Activated naive CD4-positive, alpha-beta T cell treated with anti-CD3 and anti-CD28 coated beads, Interleukin-2, amount 50 U/mL, for 72 hours (primary cell): ENCODE data around the gene MUC2. TPM values are rescaled to one million over a fixed set of nuclear protein-coding genes. Genes with fewer than 3 reads are reported as not detected.

Experiments
- ATAC-seq, 2 donors: fragments of 150-1000 bp; cut with Tn5 transposase; 2 replicates each; pipeline ENCODE4 v1.10.0; 2021; ENCODE audit warnings: mild to moderate bottlenecking in 2 of 2, moderate library complexity in 2 of 2
- DNase-seq, 2 donors: peaks; one replicate each; pipeline ENCODE4 v3.0.0; 2021 to 2022; ENCODE audit warnings: low spot score in 2 of 2
- H3K27ac Mint-ChIP-seq, 2 donors: one replicate each; pipeline ENCODE4 v1.8.0; 2022; ENCODE audit warnings: mild to moderate bottlenecking in 2 of 2, mixed read lengths in 2 of 2
- H3K36me3 Mint-ChIP-seq, 2 donors: one replicate each; pipeline ENCODE4 v1.8.0; 2022; ENCODE audit warnings: mixed read lengths in 2 of 2
- H3K9me3 Mint-ChIP-seq, 2 donors: one replicate each; pipeline ENCODE4 v1.8.0; 2022; ENCODE audit warnings: mixed read lengths in 2 of 2
- total RNA-seq, 2 donors: library from RNA; stranded (reverse); gene quantifications; one replicate each; pipeline ENCODE4 v1.2.3, GENCODE V29; 2022

Gene MUC2
- total RNA-seq, 2 donors from 2014 or later, result not detected

GRCh38 chr11:1087961-1088926 is 13.6 kb downstream of the MUC2 start:
- ATAC-seq, result no peak
- DNase-seq, result peak in 1 of 2 donors; percentile 30
- Mint-ChIP-seq H3K36me3 (no peaks in the 10 kb centered on the region), H3K9me3 (peaks cover 9 to 11% of the 10 kb centered on the region in 2 donors), H3K27ac (no peak overlapping the region)

DNA sequence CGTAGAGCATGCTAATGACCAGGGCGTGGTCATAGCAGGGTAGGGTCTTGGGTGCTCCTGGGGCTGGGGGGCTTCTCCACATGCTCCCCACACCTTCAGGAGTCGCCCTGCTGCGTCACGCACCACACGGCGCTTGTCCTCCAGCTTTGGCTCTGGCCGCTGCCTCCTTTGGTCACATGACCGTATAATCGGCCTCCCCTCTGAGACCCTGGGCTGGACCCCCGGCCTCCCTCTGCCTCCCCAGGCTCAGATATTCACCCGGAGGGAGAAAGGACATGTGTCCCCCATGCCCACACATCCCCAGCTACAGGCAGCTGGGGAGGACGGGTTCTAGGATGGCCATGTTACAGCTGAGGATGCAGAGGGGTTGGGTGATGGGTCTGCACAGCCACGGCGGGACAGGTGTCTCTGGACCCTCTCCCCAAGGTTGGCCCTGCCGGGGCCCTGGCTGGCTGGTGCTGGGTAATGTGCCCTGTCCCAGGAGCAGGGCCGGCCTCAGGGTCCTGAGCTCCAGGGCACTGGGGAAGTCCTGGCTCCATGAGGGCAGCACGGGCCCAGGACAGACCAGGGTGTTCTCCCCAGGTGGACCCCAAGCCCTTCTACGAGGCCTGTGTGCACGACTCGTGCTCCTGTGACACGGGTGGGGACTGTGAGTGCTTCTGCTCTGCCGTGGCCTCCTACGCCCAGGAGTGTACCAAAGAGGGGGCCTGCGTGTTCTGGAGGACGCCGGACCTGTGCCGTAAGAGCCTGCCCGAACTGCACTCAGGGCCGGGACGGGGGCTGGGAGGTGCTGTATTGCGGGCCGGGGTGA is 14.5 kb downstream of the MUC2 start:
- H3K27ac Mint-ChIP-seq, result no peak overlapping the region
- ATAC-seq, result no peak
- DNase-seq, result peak in 1 of 2 donors; percentile 25
- H3K9me3 Mint-ChIP-seq, result peaks cover 9 to 11% of the 10 kb centered on the region in 2 donors
- H3K36me3 Mint-ChIP-seq, result no peaks in the 10 kb centered on the region

DNA sequence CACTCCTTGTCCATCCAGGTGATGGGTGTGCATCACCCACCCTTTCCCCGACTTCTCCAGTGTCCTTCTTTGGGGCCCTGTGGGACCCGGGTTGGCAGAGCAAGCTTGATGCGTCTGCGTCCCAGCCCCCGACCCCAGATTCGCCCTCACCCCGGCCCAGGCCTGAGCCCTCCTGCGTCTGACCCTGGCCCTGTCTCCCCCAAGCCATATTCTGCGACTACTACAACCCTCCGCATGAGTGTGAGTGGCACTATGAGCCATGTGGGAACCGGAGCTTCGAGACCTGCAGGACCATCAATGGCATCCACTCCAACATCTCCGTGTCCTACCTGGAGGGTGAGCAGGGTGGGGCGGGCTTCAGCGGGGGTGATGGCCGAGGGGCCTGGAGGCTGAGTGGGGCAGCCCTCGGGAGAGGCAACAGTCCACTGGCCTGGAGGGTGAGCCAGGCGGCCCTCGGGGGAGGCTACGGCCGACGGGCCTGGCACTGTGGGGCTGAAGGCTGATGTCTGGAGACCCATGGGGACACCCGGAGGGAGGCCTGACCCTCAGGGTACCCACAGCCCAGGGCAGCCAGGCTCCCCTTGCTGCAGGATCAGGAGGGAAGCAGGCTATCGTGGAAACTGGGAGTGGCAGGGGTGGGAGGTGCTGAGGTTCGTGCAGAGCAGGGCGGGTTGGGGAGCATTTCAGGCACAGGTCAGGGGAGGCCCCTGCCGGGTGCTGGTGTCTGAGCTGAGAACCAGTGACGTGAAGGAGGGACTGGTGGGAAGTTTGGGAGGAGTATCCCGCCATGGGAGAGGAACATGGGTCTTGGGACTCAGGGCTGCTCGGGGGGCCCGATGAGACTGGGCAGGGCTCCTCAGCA is 15.3 kb downstream of the MUC2 start:
- peaks cover 11% of the 10 kb centered on the region in 2 donors for H3K9me3 Mint-ChIP-seq
- DNase-seq, result no peak
- no peaks in the 10 kb centered on the region for H3K36me3 Mint-ChIP-seq
- no peak overlapping the region for H3K27ac Mint-ChIP-seq
- no peak for ATAC-seq

GRCh38 chr11:1090600-1091331 is 16.1 kb downstream of the MUC2 start:
- DNase-seq (no peak), ATAC-seq (no peak)
- Mint-ChIP-seq H3K27ac (no peak overlapping the region), H3K9me3 (peaks cover 11 to 16% of the 10 kb centered on the region in 2 donors), H3K36me3 (no peaks in the 10 kb centered on the region)

- Mint-ChIP-seq H3K27ac (peak overlapping the region in 1 of 2 donors; percentile 34), H3K36me3 (no peaks in the 10 kb centered on the region), H3K9me3 (peaks cover 11 to 16% of the 10 kb centered on the region in 2 donors)
- no peak for ATAC-seq
- no peak for DNase-seq
Measured at GRCh38 chr11:1091332-1092083, 16.8 kb downstream of the MUC2 start.

DNA sequence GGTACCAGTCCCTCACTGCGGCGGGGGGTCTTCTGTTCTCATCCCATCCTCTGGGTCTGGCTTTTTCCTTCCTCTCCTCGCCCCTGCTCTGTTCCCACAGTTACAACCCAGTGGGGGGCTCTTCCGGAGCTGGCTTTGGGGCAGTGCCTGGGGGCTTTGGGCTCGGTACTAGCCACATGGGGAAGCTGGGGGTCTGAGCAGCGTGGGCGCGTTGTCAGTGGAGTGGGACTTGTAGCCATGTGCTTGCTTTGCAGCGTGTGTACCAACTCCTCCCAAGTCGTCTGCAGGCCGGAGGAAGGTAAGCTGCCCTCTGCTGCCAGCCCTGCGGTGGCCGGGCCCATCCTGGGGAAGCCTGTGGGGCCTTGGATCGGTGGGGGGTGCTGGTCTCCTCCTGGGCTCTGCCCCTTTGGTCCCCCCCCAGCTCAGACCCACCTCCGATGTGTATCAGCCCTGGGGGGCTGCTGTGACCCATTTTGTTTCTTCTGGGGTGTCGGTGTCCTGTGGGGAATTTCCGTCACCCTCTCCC is 17.5 kb downstream of the MUC2 start:
- ATAC-seq (no peak), DNase-seq (no peak)
- Mint-ChIP-seq H3K36me3 (no peaks in the 10 kb centered on the region), H3K9me3 (peaks cover 11 to 16% of the 10 kb centered on the region in 2 donors), H3K27ac (no peak overlapping the region)

GRCh38 chr11:1092919-1093318 is 18.2 kb downstream of the MUC2 start:
- ATAC-seq (no peak), DNase-seq (no peak)
- H3K27ac Mint-ChIP-seq, result no peak overlapping the region
- H3K9me3 Mint-ChIP-seq, result peaks cover 11 to 16% of the 10 kb centered on the region in 2 donors
- no peaks in the 10 kb centered on the region for H3K36me3 Mint-ChIP-seq

DNA sequence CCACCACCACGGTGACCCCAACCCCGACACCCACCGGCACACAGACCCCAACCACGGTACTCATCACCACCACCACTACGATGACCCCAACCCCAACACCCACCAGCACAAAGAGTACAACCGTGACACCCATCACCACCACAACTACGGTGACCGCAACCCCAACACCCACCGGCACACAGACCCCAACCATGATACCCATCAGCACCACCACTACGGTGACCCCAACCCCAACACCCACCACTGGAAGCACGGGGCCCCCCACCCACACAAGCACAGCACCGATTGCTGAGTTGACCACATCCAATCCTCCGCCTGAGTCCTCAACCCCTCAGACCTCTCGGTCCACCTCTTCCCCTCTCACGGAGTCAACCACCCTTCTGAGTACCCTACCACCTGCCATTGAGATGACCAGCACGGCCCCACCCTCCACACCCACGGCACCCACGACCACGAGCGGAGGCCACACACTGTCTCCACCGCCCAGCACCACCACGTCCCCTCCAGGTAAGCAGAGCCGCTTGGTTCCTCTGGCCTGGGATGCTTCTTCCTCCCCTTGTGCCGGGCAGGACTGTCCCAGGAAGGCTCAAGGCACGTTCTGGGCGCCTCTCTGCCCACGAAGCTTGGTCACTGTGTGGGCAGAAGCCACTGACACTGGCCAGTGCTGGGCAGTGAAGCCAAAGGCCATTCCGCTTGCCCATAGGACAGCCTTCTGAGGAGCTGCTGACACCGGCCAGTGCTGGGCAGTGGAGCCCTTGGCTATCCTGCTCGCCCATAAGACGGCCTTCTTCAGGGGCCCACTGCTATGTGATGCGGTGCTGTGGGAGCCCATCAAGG is 25.1 kb downstream of the MUC2 start:
- Mint-ChIP-seq H3K36me3 (no peaks in the 10 kb centered on the region), H3K27ac (peak overlapping the region in 1 of 2 donors; percentile 14), H3K9me3 (peaks cover 0 to 7% of the 10 kb centered on the region in 2 donors)
- DNase-seq (no peak), ATAC-seq (no peak)

GRCh38 chr11:1100417-1101245 is 26.0 kb downstream of the MUC2 start:
- Mint-ChIP-seq H3K9me3 (no peaks in the 10 kb centered on the region), H3K27ac (no peak overlapping the region), H3K36me3 (no peaks in the 10 kb centered on the region)
- ATAC-seq (no peak), DNase-seq (no peak)

- H3K27ac Mint-ChIP-seq, result no peak overlapping the region
- DNase-seq (no peak), ATAC-seq (no peak)
- no peaks in the 10 kb centered on the region for H3K9me3 Mint-ChIP-seq
- H3K36me3 Mint-ChIP-seq, result no peaks in the 10 kb centered on the region
Measured at GRCh38 chr11:1101318-1102089, 26.8 kb downstream of the MUC2 start.

- no peak for DNase-seq
- H3K27ac Mint-ChIP-seq, result no peak overlapping the region
- ATAC-seq, result no peak
- no peaks in the 10 kb centered on the region for H3K36me3 Mint-ChIP-seq
- no peaks in the 10 kb centered on the region for H3K9me3 Mint-ChIP-seq
Measured at GRCh38 chr11:1102221-1102971, 27.7 kb downstream of the MUC2 start.

DNA sequence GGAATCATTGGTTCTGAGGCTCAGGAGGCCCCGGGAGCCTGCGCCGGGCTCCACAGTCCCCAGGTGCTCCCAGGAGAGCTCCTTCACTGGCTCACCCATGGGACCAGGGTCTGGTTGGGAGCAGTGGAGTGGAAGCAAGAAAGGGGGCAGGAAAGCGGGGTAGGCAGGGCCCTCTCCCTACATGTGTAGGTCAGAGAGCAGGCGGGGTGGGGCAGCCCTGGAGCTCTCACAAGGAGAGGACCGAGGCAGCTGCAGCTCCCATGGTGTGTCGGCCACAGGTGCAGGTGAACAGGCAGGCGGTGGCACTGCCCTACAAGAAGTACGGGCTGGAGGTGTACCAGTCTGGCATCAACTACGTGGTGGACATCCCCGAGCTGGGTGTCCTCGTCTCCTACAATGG is 28.3 kb downstream of the MUC2 start:
- Mint-ChIP-seq H3K27ac (no peak overlapping the region), H3K9me3 (no peaks in the 10 kb centered on the region), H3K36me3 (no peaks in the 10 kb centered on the region)
- no peak for DNase-seq
- ATAC-seq, result no peak
